ENCODE measurements around the gene GH2. TPM values are rescaled to one million over a fixed set of nuclear protein-coding genes. Genes with fewer than 3 reads are reported as not detected.

The GH2 gene
- total RNA-seq, 2 donors from 2014 or later, result not detected

- Mint-ChIP-seq H3K27ac (peak overlapping the region; percentile 82), H3K27me3 (ENCODE audit: low read depth) (no peaks in the 10 kb centered on the region), H3K36me3 (ENCODE audit: insufficient read depth in 2 of 2) (peaks cover 6 to 17% of the 10 kb centered on the region in 2 donors), H3K9me3 (no peaks in the 10 kb centered on the region), H3K4me3 (peak overlapping the region; percentile 50 to 73), H3K4me1 (ENCODE audit: low read depth) (peaks cover 48% of the 10 kb centered on the region)
- ATAC-seq (replicated peaks in 1 of 2) (no peak), DNase-seq (no peak)
These were observed 43.0 kb downstream of the GH2 start for GRCh38 chr17:63838631-63839171.

DNA sequence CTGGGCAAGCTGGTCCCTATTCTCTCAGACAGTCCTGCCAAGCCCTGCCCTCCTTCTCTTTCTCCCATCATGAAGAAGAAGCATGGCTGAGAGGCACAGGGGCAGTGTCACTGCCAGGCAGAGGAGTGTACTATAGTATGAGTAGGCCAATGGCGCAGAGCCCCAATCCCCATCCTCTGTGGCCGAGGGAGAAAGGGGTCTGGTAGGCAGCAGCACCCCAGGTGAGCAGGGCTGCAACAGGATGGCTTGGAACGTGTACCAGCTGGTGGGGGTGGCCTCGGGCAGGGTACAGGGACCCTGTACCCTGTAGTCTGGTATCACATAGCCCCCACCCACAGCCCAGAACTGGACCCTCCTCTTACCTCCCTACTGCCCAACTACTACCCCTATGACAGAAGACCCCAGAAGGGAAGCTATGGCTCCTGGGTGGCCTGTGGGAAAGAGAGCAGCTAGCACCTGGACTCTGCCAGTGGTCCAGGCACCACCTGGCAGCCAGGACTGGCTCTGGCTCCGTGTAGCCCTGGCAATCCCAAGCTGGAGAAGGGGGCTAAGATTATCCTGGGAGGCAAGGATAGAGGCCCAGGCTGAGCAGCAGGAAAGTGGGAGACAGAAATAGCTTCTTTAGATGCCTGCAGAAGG, 43.7 kb downstream of the GH2 start:
- Mint-ChIP-seq H3K4me3 (peak overlapping the region in 1 of 2 donors; percentile 50), H3K9me3 (no peaks in the 10 kb centered on the region), H3K36me3 (ENCODE audit: insufficient read depth in 2 of 2) (peaks cover 6 to 18% of the 10 kb centered on the region in 2 donors), H3K27me3 (ENCODE audit: low read depth) (no peaks in the 10 kb centered on the region), H3K27ac (no peak overlapping the region), H3K4me1 (ENCODE audit: low read depth) (peaks cover 42% of the 10 kb centered on the region)
- DNase-seq, result no peak
- no peak for ATAC-seq (replicated peaks in 1 of 2)

DNA sequence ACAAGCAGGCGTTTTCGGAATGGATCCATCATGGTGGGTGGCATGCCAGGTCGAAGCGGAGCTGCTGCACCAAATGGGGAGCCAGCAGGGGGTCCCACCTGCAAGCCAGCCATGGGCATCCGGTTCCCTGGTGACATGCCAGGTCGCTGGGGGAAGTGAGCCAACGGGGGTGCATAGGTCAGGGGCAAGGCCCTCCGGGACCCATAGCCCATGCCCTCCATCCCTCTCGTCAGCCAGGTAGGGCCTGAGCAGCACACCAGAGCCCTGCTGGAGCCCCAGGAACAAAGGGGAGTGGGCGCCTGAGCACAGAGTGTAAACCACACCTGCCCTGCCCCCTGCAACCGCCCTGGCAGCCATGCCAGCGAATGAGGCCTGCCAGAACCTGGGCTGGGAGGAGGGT, 44.3 kb downstream of the GH2 start:
- H3K27me3 Mint-ChIP-seq (ENCODE audit: low read depth), result no peaks in the 10 kb centered on the region
- no peak overlapping the region for H3K27ac Mint-ChIP-seq
- peaks cover 6 to 18% of the 10 kb centered on the region in 2 donors for H3K36me3 Mint-ChIP-seq (ENCODE audit: insufficient read depth in 2 of 2)
- DNase-seq (no peak), ATAC-seq (replicated peaks in 1 of 2) (no peak)
- no peak overlapping the region for H3K4me3 Mint-ChIP-seq
- peaks cover 43% of the 10 kb centered on the region for H3K4me1 Mint-ChIP-seq (ENCODE audit: low read depth)
- H3K9me3 Mint-ChIP-seq, result no peaks in the 10 kb centered on the region

DNA sequence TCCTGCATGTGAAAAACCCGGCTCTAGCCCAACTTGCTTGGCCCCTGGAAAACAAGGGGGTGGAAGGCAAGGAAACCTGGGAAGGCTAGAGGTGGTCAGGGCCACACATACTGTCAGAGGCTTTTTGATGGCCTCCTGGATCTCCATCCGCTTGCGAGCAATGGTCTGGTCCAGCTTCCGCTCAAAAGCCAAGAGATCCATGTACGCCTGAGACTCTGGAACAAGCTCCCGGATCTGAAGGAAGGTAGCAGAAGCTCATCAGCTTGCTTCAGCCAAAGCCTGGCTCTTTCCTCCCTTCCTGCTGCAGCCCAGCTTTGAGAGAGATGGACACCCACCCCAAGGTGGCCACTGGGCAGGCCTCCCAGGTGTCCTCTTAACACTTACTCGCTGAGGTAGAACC, 44.9 kb downstream of the GH2 start:
- no peak overlapping the region for H3K4me3 Mint-ChIP-seq
- ATAC-seq (replicated peaks in 1 of 2), result no peak

GRCh38 chr17:63835167-63835720, 46.5 kb downstream of the GH2 start:
- no peaks in the 10 kb centered on the region for H3K9me3 Mint-ChIP-seq
- DNase-seq (no peak), ATAC-seq (replicated peaks in 1 of 2) (no peak)
- peak overlapping the region; percentile 94 for H3K27ac Mint-ChIP-seq
- peaks cover 53% of the 10 kb centered on the region for H3K4me1 Mint-ChIP-seq (ENCODE audit: low read depth)
- no peaks in the 10 kb centered on the region for H3K27me3 Mint-ChIP-seq (ENCODE audit: low read depth)
- H3K36me3 Mint-ChIP-seq (ENCODE audit: insufficient read depth in 2 of 2), result peaks cover 4 to 23% of the 10 kb centered on the region in 2 donors
- no peak overlapping the region for H3K4me3 Mint-ChIP-seq

More for the DNA sequence above, 44.9 kb downstream of the GH2 start:
- Mint-ChIP-seq H3K27ac (no peak overlapping the region), H3K9me3 (no peaks in the 10 kb centered on the region), H3K4me1 (ENCODE audit: low read depth) (peaks cover 49% of the 10 kb centered on the region), H3K36me3 (ENCODE audit: insufficient read depth in 2 of 2) (peaks cover 4 to 19% of the 10 kb centered on the region in 2 donors), H3K27me3 (ENCODE audit: low read depth) (no peaks in the 10 kb centered on the region)
- no peak for DNase-seq

GRCh38 chr17:63834431-63835166, 47.1 kb downstream of the GH2 start:
- H3K36me3 Mint-ChIP-seq (ENCODE audit: insufficient read depth in 2 of 2), result peaks cover 4 to 29% of the 10 kb centered on the region in 2 donors
- H3K27ac Mint-ChIP-seq, result no peak overlapping the region
- no peaks in the 10 kb centered on the region for H3K27me3 Mint-ChIP-seq (ENCODE audit: low read depth)
- ATAC-seq (replicated peaks in 1 of 2), result peak; percentile 72 to 75
- H3K4me3 Mint-ChIP-seq, result no peak overlapping the region
- no peaks in the 10 kb centered on the region for H3K9me3 Mint-ChIP-seq
- H3K4me1 Mint-ChIP-seq (ENCODE audit: low read depth), result peaks cover 56% of the 10 kb centered on the region
- peak; percentile 62 to 66 for DNase-seq

DNA sequence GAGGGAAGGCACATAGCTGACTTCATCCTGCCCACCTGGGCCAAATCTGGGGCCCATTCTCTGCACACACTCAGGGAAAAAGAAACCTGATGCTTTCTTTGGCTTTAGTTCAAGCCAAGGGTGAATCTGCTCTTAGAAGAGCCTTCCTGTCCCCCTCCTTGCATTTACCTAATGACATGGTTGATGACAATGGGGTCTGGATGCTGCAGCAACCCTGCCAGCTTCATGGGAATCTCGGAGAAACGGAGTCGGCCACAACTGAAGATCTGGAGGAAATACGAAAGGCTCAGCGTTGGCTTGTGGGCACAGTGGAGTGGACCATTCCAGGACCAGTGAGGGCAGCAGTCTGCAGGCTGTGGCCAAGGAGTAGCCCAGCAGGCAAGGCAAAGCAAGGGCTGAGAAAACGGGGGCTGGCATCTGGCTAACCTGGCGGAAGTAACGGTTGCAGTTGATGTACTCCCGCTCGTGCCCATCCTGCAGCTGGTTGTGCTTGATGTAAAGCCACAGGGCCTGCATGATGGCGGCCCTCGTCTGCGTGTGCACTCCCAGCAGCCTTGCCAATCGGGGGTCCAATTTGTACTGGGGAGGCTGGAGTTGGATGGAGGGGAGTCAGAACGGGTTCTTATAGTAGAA, 47.9 kb downstream of the GH2 start:
- H3K27me3 Mint-ChIP-seq (ENCODE audit: low read depth), result no peaks in the 10 kb centered on the region
- ATAC-seq (replicated peaks in 1 of 2) (no peak), DNase-seq (no peak)
- no peak overlapping the region for H3K27ac Mint-ChIP-seq
- H3K9me3 Mint-ChIP-seq, result no peaks in the 10 kb centered on the region
- no peak overlapping the region for H3K4me3 Mint-ChIP-seq
- peaks cover 56% of the 10 kb centered on the region for H3K4me1 Mint-ChIP-seq (ENCODE audit: low read depth)
- H3K36me3 Mint-ChIP-seq (ENCODE audit: insufficient read depth in 2 of 2), result peaks cover 4 to 33% of the 10 kb centered on the region in 2 donors

GRCh38 chr17:63833026-63833740, 48.6 kb downstream of the GH2 start:
- H3K4me1 Mint-ChIP-seq (ENCODE audit: low read depth), result peaks cover 59% of the 10 kb centered on the region
- no peak for ATAC-seq (replicated peaks in 1 of 2)
- no peak for DNase-seq
- H3K36me3 Mint-ChIP-seq (ENCODE audit: insufficient read depth in 2 of 2), result peaks cover 4 to 33% of the 10 kb centered on the region in 2 donors
- H3K9me3 Mint-ChIP-seq, result no peaks in the 10 kb centered on the region
- no peak overlapping the region for H3K27ac Mint-ChIP-seq
- H3K4me3 Mint-ChIP-seq, result no peak overlapping the region
- no peaks in the 10 kb centered on the region for H3K27me3 Mint-ChIP-seq (ENCODE audit: low read depth)

- no peaks in the 10 kb centered on the region for H3K27me3 Mint-ChIP-seq (ENCODE audit: low read depth)
- ATAC-seq (replicated peaks in 1 of 2), result no peak
- no peaks in the 10 kb centered on the region for H3K9me3 Mint-ChIP-seq
- peaks cover 4 to 33% of the 10 kb centered on the region in 2 donors for H3K36me3 Mint-ChIP-seq (ENCODE audit: insufficient read depth in 2 of 2)
- no peak for DNase-seq
- H3K27ac Mint-ChIP-seq, result peak overlapping the region; percentile 87
- H3K4me1 Mint-ChIP-seq (ENCODE audit: low read depth), result peaks cover 62% of the 10 kb centered on the region
- no peak overlapping the region for H3K4me3 Mint-ChIP-seq
These were observed 49.3 kb downstream of the GH2 start for GRCh38 chr17:63832455-63832854.

- no peaks in the 10 kb centered on the region for H3K9me3 Mint-ChIP-seq
- H3K4me1 Mint-ChIP-seq (ENCODE audit: low read depth), result peaks cover 62% of the 10 kb centered on the region
- no peak overlapping the region for H3K4me3 Mint-ChIP-seq
- peak overlapping the region; percentile 87 for H3K27ac Mint-ChIP-seq
- ATAC-seq (replicated peaks in 1 of 2), result no peak
- peaks cover 2 to 31% of the 10 kb centered on the region in 2 donors for H3K36me3 Mint-ChIP-seq (ENCODE audit: insufficient read depth in 2 of 2)
- no peak for DNase-seq
- no peaks in the 10 kb centered on the region for H3K27me3 Mint-ChIP-seq (ENCODE audit: low read depth)
These were observed 49.7 kb downstream of the GH2 start for GRCh38 chr17:63832014-63832413.

DNA sequence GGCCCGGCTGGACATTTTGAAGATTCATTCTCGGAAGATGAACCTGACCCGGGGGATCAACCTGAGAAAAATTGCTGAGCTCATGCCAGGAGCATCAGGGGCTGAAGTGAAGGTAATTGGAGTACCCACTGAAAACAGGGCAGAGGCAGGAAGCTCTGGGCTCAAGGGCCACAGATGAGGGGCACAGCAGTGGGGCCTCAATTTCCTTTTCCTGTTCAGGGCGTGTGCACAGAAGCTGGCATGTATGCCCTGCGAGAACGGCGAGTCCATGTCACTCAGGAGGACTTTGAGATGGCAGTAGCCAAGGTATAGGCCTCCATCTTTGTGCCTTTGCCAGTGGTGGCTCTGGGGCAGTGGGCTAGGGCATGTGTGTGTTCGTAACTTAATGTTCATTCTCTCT, 50.2 kb downstream of the GH2 start:
- no peak for ATAC-seq (replicated peaks in 1 of 2)
- H3K4me1 Mint-ChIP-seq (ENCODE audit: low read depth), result peaks cover 66% of the 10 kb centered on the region
- peak overlapping the region; percentile 87 for H3K27ac Mint-ChIP-seq
- DNase-seq, result no peak
- H3K4me3 Mint-ChIP-seq, result no peak overlapping the region
- H3K27me3 Mint-ChIP-seq (ENCODE audit: low read depth), result no peaks in the 10 kb centered on the region
- peaks cover 5 to 31% of the 10 kb centered on the region in 2 donors for H3K36me3 Mint-ChIP-seq (ENCODE audit: insufficient read depth in 2 of 2)
- no peaks in the 10 kb centered on the region for H3K9me3 Mint-ChIP-seq

GRCh38 chr17:63830904-63831491, 50.7 kb downstream of the GH2 start:
- no peak for ATAC-seq (replicated peaks in 1 of 2)
- Mint-ChIP-seq H3K36me3 (ENCODE audit: insufficient read depth in 2 of 2) (peaks cover 5 to 31% of the 10 kb centered on the region in 2 donors), H3K4me1 (ENCODE audit: low read depth) (peaks cover 71% of the 10 kb centered on the region), H3K27ac (peak overlapping the region; percentile 76), H3K4me3 (no peak overlapping the region), H3K27me3 (ENCODE audit: low read depth) (no peaks in the 10 kb centered on the region), H3K9me3 (no peaks in the 10 kb centered on the region)
- no peak for DNase-seq
